ENCODE measurements around the gene NPSR1.
"Not testable (repeated sequence)": the region's sequence is repeated elsewhere in the genome, so short reads cannot be mapped to it uniquely, and the experiment has no call there.

The NPSR1 gene

DNA sequence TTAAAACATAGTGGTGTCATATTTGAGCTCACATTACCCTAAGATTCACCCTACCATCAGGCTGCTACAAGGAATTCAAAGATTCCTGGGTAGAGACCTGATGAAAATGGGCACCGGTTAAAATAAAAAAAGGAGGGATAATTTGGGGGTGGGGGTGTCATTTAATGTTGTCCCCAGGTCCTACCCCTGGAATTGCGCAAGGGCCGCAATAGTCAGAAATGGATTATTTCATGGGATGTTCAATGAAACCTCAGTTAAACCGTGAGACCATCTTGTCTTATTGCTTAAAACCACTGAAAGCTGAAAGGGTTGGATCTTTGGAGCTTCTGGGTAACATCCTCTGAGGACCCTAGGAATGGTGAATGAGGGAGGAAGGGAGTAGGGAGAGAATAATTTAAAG, 216.3 kb downstream of the NPSR1 start:
- not testable (repeated sequence) for DNase-seq (ENCODE audit: low read depth in 2 of 2)

GRCh38 chr7:34875481-34875880, 217.5 kb downstream of the NPSR1 start:
- DNase-seq (ENCODE audit: low read depth in 2 of 2) = no peak

DNA sequence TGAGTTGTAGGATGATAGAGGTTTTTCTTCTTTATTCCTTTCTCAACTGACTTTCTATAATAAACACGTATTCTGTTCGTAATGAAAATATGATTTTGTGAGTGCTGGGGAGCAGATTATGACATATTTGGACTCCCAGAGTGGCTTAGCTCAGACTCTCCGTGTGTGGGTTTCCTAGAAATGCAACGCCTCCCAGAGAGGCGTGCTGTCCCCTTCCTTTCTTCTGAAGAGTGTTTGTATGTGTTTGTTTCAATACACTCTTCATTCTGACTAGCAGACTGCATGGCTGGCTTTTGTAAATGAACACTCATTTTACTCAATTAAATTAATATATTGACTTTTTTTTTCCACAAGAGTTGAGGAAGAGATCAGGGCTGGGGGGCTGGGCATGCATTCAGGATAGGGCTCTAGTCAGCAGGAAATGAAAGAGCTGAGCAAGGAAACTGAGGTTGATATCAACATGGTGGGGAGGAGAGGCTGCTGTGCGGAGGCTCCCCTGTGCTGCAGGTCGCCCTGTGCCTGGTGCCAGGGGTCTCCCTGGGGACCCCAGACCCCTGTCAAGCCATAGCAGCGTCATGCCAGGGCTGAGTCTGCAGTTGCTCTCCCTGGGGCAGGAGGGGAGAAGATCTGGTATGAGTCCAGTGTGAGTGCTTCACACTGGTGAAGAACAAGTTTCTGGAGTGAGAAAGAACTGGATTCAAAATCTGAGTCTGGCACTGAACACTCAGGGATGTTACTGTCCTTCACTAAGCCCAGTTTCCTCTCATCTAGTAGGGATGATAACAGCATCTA, 221.1 kb downstream of the NPSR1 start:
- not testable (repeated sequence) for DNase-seq (ENCODE audit: low read depth in 2 of 2)

DNA sequence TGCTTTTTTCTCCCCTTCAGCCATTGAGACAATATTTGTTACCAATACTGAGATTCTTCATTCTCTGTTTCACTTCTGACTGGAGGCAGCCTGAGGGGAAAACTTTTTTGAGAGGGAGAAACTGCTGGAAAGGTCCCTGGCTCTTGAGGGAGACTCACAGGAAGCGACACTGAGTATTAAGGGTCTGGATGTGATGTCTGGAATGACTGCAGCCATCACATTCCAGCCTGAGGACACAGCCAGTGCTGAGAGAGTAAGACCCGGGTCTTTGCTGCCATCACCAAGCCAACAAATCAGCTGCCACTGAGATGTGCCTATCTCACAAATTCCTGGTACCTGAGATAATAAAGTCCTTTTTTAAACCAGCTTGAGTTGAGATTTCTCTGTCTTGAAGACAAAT, 221.9 kb downstream of the NPSR1 start:
- no peak for DNase-seq (ENCODE audit: low read depth in 2 of 2)

GRCh38 chr7:34883855-34884254, 225.8 kb downstream of the NPSR1 start:
- DNase-seq (ENCODE audit: low read depth in 2 of 2) = not testable (repeated sequence)

DNA sequence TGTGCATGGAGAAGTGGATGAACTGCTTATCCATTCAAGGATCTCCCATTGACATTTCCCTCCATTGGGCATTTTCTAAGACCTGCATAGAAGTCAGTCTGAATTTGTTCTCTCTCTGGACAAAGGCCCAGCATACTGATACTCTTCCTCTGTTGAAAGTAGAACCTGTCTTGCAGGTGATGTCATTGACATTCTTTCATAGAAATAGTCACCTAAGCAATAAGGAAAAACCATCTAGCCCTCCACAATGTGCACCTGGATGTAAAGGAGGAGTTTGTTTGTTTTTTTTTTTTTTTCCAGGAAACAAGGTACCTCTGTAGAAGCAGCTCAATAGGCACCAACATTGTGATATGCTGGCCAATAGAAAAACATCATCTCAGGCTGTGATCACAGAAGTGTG, 228.8 kb downstream of the NPSR1 start:
- DNase-seq (ENCODE audit: low read depth in 2 of 2) = no peak

DNA sequence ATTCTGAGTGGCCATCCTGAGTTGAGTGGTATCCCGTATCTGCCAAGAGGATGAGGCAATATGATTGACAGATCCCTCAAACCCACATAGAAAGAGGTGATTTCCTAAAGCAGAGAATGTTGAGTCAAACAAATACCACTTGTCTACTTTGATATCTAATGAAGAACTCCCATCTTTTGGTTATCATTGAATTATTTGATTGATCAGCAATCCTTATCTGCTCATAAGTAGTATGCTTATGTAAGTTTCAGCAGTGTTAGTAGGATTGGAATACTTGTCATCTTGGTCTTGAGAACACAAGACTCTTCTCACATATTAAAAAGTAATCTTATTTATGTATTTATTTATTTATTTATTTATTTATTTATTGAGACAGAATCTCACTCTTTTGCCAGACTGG, 231.9 kb downstream of the NPSR1 start:
- no peak for DNase-seq (ENCODE audit: low read depth in 2 of 2)

GRCh38 chr7:34895202-34895601, 237.2 kb downstream of the NPSR1 start:
- DNase-seq (ENCODE audit: low read depth in 2 of 2) = no peak

Measured in stimulated activated CD8-positive, alpha-beta memory T cell treated with anti-CD3 and anti-CD28 coated beads, Interleukin-2, amount 100 ng/mL, for 48 hours (primary cell).